Activated CD4-positive, CD25-positive, alpha-beta regulatory T cell treated with anti-CD3 and anti-CD28 coated beads, Interleukin-2, amount 50 U/mL, for 16 hours (primary cell): Measurements from ENCODE around the gene RSPO1.

Experiments used
- DNase-seq: peaks from one replicate; pipeline ENCODE4 v3.0.0-alpha.2; 2020; ENCODE audit warnings: low read depth, low spot score

RSPO1 gene

DNA sequence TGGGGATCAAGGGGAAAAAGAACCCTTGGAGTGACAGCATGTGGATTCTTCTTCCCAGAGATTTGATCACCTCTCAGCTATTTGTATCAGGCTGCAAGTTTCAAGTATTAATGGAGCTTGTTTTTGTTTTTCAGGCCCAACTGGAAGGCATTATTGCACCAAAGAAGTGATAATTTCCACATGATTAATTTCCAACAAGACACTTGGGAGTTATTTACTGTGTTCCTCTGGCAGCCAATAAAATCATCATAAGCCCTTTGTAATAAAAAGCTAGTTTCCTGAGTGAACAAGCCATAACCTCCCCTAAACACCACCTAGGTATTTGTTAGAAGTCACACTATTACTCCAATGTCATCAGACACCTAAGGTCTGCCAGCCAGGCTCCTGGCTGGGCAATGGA, 69.8 kb downstream of the RSPO1 start:
- DNase-seq, result no peak

DNA sequence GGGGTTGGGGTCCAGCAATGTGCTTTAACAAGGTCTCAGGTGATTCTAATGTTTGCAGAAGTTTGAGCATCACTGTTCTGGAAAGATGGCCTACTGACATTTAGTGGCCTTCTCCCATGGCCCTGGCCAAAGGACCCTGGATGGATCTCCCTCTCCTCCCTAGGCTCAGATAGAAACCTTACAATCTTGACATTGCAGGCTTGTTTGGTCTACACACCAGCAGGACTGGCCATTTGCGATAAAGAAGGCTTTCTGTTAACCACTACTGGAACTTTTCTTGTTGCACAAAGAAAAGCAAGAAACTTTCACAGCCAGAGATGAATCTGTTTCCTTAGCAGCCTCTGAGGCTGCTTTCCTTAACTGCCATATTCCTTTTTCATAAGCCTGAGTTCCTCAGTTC, 71.7 kb downstream of the RSPO1 start:
- no peak for DNase-seq
